Breast epithelium (tissue), 3 donors: ENCODE measurements around the gene C6orf89.

Source experiments
- CTCF ChIP-seq, 3 donors: fragments of 450-650 bp; IDR thresholded peaks; one replicate each; pipeline ENCODE4 v1.5.1; 2016 to 2017; ENCODE audit warnings: antibody characterized with exemption in 3 of 3, mild to moderate bottlenecking in 3 of 3, moderate library complexity in 3 of 3
- POLR2A ChIP-seq: fragments of 450-650 bp; IDR thresholded peaks from one replicate; pipeline ENCODE4 v1.6.1; 2016; ENCODE audit warnings: antibody characterized with exemption, mild to moderate bottlenecking, moderate library complexity

GRCh38 chr6:36929152-36929551 lies 43.4 kb downstream of the C6orf89 start:
- TF ChIP-seq CTCF (IDR thresholded peaks at IDR 0.05) (no peak), POLR2A (no peak)
